ENCODE data around the gene UGT1A10.
A peak's percentile ranks its signal among the peaks of the same experiment; 100 is the strongest.
"Not testable (repeated sequence)": the region's sequence is repeated elsewhere in the genome, so short reads cannot be mapped to it uniquely, and the experiment has no call there.

UGT1A10 gene

DNA sequence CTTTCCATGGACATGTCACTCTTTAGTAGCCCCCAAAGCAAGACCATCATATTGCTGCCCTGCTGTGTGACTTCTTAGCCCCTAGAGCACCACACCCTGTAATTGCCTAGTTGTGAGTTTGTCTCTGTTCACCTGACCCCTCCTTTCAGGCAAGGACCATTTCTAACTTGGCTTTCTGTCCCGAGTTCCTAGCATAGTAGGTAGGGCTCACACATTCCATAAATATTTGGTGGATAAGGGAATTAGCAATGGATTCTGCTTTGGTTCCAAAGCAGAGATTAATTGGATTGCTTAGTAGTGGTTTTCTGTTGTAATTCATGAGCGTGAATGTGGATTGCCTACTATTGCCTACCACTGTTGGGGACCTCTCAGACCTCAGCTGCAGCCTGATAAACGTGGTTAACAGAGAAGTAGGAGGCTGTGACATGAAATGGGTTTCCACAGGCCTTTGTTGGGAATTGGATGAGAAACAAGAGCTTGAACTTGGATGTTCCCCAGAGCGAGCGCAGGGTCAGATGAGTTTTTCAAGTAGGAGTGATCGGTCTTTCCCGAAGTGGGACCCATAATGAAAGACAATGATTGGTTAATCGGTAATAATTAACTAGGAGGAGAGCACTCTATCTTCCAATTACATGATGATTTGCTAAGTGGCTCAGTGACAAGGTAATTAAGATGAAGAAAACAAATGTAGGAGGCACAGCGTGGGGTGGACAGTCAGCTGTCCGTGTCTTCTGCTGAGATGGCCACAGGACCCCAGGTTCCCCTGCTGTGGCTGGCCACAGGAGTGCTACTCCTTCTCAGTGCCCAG lies 110.4 kb downstream of the UGT1A10 start:
- DNase-seq: no peak

- no peak for DNase-seq
Measured at GRCh38 chr2:233747283-233747544, 111.0 kb downstream of the UGT1A10 start.

DNA sequence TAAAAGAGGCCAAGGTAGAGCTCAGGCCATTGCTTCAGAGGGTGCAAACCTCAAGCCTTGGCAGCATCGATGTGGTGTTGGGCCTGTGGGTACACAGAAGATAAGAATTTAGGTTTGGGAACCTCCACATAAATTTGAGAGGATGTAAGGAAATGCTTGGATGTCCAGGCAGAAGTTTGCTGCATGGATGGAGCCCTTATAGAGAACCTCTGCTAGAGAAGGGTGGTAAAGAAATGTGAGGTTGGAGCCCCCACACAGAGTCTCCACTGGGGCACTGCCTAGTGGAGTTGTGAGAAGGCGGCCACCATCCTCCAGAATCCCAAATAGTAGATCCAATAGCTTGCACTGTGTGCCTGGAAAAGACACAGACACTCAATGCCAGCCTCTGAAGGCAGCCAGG lies 114.4 kb downstream of the UGT1A10 start:
- DNase-seq: peak; percentile 12

GRCh38 chr2:233751212-233752009 lies 115.2 kb downstream of the UGT1A10 start:
- not testable (repeated sequence) for DNase-seq

GRCh38 chr2:233754872-233755611 lies 118.8 kb downstream of the UGT1A10 start:
- DNase-seq: no peak

GRCh38 chr2:233756429-233757081 lies 120.3 kb downstream of the UGT1A10 start:
- no peak for DNase-seq

GRCh38 chr2:233758141-233758540 lies 121.9 kb downstream of the UGT1A10 start:
- no peak for DNase-seq

GRCh38 chr2:233758849-233759248 lies 122.6 kb downstream of the UGT1A10 start:
- DNase-seq: no peak

- DNase-seq: no peak
Measured at GRCh38 chr2:233760043-233760442, 123.8 kb downstream of the UGT1A10 start, which contains the start of gene UGT1A1. TSS of gene UGT1A1 (plus strand) at chr2:233760270. CDS start at chr2:233760288, 18 bp downstream.

DNA sequence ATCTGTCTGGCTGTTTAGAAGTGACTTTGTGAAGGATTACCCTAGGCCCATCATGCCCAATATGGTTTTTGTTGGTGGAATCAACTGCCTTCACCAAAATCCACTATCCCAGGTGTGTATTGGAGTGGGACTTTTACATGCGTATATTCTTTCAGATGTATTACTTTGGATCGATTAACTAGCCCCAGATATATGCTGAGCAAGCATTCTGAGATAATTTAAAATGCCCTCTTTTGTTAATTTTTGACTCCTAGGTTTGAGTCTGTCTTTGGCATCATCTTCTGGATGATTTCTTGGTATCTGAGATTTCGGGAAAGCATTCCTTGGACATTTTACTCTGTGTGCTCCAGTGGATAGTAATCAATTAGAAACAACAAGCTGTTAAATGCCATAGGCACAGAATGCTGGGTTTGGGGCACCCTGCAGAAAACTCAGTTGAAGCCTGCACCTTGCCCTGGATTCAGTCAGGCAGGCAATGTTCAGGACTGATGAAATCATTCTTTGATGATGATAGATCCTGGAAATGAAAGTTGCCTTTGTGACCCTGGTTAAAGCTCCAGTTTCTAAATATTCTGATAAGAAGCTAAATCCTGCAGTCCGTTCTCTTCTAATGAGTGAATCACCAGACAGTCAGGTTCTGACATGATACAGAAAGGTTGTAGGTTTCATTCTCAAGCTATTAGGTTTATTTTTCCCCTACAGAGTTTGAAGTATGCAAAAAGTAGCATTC lies 125.0 kb downstream of the UGT1A10 start:
- no peak for DNase-seq

GRCh38 chr2:233764264-233764663 lies 128.0 kb downstream of the UGT1A10 start:
- DNase-seq: no peak

- no peak for DNase-seq
Measured at GRCh38 chr2:233764761-233765160, 128.5 kb downstream of the UGT1A10 start.

DNA sequence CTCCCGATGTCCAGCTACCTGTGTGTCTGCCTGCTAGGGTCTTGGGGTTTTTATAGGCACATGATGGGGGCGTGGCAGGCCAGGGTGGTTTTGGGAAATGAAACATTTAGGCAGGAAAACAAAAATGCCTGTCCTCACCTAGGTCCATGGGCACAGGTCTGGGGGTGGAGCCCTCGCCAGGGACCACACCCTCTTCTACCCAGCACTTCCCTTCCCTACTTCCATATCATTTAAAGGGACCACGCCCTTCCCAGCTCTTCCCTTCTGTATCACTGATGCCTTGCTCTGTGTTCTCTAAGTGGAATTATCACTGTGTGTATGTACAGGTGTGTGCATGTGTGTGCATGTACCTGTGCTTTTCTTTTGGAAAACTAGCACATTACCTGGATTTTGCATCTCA lies 130.2 kb downstream of the UGT1A10 start:
- no peak for DNase-seq

DNA sequence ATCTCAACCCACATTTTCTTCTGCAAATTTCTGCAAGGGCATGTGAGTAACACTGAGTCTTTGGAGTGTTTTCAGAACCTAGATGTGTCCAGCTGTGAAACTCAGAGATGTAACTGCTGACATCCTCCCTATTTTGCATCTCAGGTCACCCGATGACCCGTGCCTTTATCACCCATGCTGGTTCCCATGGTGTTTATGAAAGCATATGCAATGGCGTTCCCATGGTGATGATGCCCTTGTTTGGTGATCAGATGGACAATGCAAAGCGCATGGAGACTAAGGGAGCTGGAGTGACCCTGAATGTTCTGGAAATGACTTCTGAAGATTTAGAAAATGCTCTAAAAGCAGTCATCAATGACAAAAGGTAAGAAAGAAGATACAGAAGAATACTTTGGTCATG lies 131.8 kb downstream of the UGT1A10 start:
- no peak for DNase-seq

DNA sequence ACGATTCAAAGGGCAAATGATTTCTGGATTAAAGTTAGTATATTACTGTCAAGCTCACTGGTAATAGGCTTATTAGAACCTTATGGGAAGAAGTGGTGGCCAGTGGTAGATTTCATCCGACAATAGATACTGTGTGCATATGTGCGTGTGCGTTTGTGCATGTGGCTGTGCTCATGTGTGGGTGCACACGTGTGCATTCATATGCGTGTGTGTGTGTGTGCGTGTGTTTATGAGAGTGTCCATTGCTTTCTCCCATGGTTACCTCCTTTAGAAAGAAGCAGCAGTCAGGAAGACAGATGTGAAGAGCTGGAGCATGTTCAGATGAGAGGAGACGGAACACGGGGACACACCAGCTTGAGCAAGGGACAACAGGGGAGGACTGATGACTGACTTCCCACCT lies 133.0 kb downstream of the UGT1A10 start:
- no peak for DNase-seq

DNA sequence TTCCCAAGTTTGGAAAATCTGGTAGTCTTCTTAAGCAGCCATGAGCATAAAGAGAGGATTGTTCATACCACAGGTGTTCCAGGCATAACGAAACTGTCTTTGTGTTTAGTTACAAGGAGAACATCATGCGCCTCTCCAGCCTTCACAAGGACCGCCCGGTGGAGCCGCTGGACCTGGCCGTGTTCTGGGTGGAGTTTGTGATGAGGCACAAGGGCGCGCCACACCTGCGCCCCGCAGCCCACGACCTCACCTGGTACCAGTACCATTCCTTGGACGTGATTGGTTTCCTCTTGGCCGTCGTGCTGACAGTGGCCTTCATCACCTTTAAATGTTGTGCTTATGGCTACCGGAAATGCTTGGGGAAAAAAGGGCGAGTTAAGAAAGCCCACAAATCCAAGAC lies 135.9 kb downstream of the UGT1A10 start:
- no peak for DNase-seq

DNA sequence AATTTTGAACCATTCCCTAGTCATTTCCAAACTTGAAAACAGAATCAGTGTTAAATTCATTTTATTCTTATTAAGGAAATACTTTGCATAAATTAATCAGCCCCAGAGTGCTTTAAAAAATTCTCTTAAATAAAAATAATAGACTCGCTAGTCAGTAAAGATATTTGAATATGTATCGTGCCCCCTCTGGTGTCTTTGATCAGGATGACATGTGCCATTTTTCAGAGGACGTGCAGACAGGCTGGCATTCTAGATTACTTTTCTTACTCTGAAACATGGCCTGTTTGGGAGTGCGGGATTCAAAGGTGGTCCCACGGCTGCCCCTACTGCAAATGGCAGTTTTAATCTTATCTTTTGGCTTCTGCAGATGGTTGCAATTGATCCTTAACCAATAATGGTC lies 136.3 kb downstream of the UGT1A10 start:
- no peak for DNase-seq

DNA sequence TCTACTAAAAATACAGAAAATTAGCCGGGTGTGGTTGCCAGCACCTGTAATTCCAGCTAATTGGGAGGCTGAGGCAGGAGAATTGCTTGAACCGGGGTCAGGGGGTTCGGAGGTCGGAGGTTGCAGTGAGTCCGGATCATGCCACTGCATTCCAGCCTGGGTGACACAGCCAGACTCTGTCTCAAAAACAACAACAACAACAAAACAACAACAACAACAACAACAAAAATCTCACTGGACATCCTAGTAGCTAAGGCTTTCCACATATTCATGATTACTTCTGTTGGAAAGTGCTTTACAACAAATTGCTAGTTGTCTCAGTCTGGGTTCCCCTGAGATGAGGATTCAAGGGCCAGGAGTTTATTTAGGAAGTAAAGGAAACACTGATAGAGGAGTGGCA lies 137.6 kb downstream of the UGT1A10 start:
- DNase-seq: no peak

DNA sequence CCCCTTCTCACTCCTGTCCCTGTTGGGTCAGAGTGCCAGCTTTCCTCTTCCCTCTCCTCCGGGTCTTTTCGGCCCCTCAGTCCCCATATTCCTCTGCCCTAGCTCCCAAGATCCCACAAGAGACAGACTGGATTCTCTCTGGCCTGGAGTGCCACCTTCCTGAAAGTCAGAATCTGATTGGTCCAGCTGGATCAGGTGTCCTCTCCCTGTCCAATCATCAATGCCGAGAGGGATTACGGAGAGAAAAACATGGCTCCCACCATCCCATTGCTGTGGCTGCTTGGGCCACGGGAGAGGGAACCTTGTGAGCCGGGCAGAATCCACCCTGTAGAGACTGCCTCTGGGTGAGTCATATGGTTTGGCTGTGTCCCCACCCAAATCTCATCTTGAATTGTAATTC lies 139.2 kb downstream of the UGT1A10 start:
- no peak for DNase-seq

DNA sequence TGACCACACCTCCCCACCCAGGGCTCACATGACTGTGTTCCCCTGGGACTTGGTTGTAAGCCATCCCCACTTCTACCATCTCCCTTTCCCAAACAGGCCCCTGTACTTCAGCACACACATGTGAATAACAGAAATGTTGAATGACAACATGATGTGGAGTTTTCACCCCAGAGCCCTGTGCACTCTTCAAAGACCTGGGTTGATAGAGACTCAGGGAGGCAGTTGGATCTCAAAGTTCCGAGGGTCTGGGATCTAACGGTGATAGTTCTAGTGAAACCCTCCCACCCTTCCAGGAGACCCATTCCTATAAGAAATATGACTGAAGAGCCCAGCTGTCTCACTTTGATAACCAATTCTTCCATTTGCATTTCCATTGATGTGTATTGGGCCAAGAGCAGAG lies 141.8 kb downstream of the UGT1A10 start, which contains the start of gene MROH2A:
Gene MROH2A, plus strand, starts transcription at position 301 of the 400 bp plus-strand sequence. CDS start 1,029 bp downstream, outside the sequence.
- no peak for DNase-seq

DNA sequence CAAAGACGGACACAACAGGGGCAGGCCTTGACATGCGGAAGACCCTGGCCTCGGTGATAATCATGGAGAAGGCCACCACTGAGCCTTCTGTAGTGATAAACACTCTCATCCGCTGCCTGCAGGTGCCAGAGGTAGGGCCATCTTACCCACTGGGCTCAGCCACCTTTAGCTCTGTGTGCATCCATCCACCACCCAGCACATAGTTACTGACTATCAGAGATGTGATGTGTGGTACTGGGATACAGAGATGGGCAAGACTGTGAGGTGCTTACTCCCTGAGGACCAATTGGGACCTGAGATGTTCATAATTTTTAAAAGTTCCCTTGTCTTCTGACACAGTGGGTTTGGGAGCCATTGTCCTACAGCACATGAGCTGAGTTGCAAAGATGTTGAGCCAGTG lies 143.5 kb downstream of the UGT1A10 start:
- DNase-seq: no peak

- DNase-seq: no peak
Measured at GRCh38 chr2:233780771-233781170, 144.5 kb downstream of the UGT1A10 start.
